Keratinocyte (primary cell): ENCODE results near the gene ERAS. TPM values are rescaled to one million over a fixed set of nuclear protein-coding genes. Genes with fewer than 3 reads are reported as not detected.

Experiments used
- DNase-seq: peaks from one replicate; pipeline ENCODE4 v3.0.0-alpha.2; 2011; ENCODE audit warnings: low read depth, missing footprints, low spot score
- FAIRE-seq: peaks from 2 replicates; lab custom pipeline; 2011; peaks lifted over from hg19 to GRCh38; lab: Jason Lieb, UNC
- H2AFZ ChIP-seq: 2 replicates; pipeline ENCODE4 v1.6.0; 2012; ENCODE audit warnings: low read length, control low read depth, inconsistent platforms; ENCODE audit not compliant: control insufficient read depth
- H3K27ac ChIP-seq: 2 replicates; pipeline ENCODE4 v1.5.1; 2011; ENCODE audit warnings: low read length; ENCODE audit not compliant: control insufficient read depth, insufficient read depth
- H3K27me3 ChIP-seq: 3 replicates; pipeline ENCODE4 v1.6.0; 2011; ENCODE audit warnings: low read length; ENCODE audit not compliant: control insufficient read depth, insufficient read depth; ENCODE audit errors: extremely low read depth
- H3K36me3 ChIP-seq, 2 experiments: 2 replicates in 1 of 2; 3 replicates in 1 of 2; pipeline ENCODE4 v1.5.1; 2011; ENCODE audit warnings: low read length in 2 of 2, mild to moderate bottlenecking in 1 of 2; ENCODE audit not compliant: control insufficient read depth in 2 of 2, insufficient read depth in 2 of 2; ENCODE audit errors: extremely low read depth in 1 of 2
- H3K4me1 ChIP-seq: 3 replicates; pipeline ENCODE4 v1.5.1; 2011; ENCODE audit warnings: low read length; ENCODE audit not compliant: control insufficient read depth, insufficient read depth; ENCODE audit errors: extremely low read depth
- H3K4me2 ChIP-seq: 3 replicates; pipeline ENCODE4 v1.6.0; 2011; ENCODE audit warnings: low read depth, low read length; ENCODE audit not compliant: control insufficient read depth, insufficient read depth; ENCODE audit errors: extremely low read depth
- H3K4me3 ChIP-seq, 3 experiments: fragments of 200-600 bp in 1 of 3; sonication (generic) in 1 of 3; 2 replicates in 2 of 3; 3 replicates in 1 of 3; pipeline ENCODE4 v1.5.1; 2011 to 2016; ENCODE audit warnings: low read length in 3 of 3, mild to moderate bottlenecking in 3 of 3, control low read depth in 2 of 3, inconsistent platforms in 1 of 3, low read depth in 1 of 3, mixed read lengths in 1 of 3, mixed run types in 1 of 3, moderate library complexity in 1 of 3; ENCODE audit not compliant: control insufficient read depth in 2 of 3, insufficient read depth in 2 of 3; ENCODE audit errors: extremely low read depth in 1 of 3
- H3K79me2 ChIP-seq: 2 replicates; pipeline ENCODE4 v1.6.0; 2012; ENCODE audit warnings: low read length; ENCODE audit not compliant: control insufficient read depth, insufficient read depth
- H3K9ac ChIP-seq: 3 replicates; pipeline ENCODE4 v1.6.0; 2011; ENCODE audit warnings: low read length; ENCODE audit not compliant: control insufficient read depth, insufficient read depth; ENCODE audit errors: extremely low read depth
- H3K9me1 ChIP-seq: 3 replicates; pipeline ENCODE4 v1.6.0; 2011; ENCODE audit warnings: low read length; ENCODE audit not compliant: control insufficient read depth, insufficient read depth; ENCODE audit errors: extremely low read depth
- H3K9me3 ChIP-seq: 2 replicates; pipeline ENCODE4 v1.5.1; 2012; ENCODE audit warnings: low read depth, low read length; ENCODE audit not compliant: control insufficient read depth
- H4K20me1 ChIP-seq: 3 replicates; pipeline ENCODE4 v1.6.0; 2011; ENCODE audit warnings: low read length; ENCODE audit not compliant: control insufficient read depth, insufficient read depth; ENCODE audit errors: extremely low read depth
- EZH2 ChIP-seq: IDR thresholded peaks from one replicate; pipeline ENCODE4 v1.6.1; 2012; ENCODE audit warnings: inconsistent platforms, mild to moderate bottlenecking, low read length, moderate library complexity
- dilution Hi-C: fragments of 300-500 bp; cut with MboI; formaldehyde crosslinking; loops from one replicate; pipeline ENCODE4 v1.7.0; 2020; ENCODE audit warnings: low sequenced_read_pairs; ENCODE audit not compliant: extremely low pct_ligation_motif_present
- polyA plus RNA-seq, 5 experiments: library from polyadenylated mRNA; depleted of rRNA in 3 of 5; stranded (reverse) in 3 of 5; stranded (forward) in 1 of 5; unstranded in 1 of 5; fragments of >200 nt; gene quantifications; 1 replicate in 1 of 5; 2 replicates in 3 of 5; 3 replicates in 1 of 5; pipeline versions ENCODE4 v1.2.1 to v1.2.3, GENCODE V29; 2011 to 2012; ENCODE audit warnings: missing spikeins in 2 of 5, low read depth in 1 of 5, low replicate concordance in 1 of 5
- TF ChIP-seq, protein P1 (sequence below), 3 experiments: IDR thresholded peaks in 1 of 3; conservative IDR thresholded peaks in 1 of 3; optimal IDR thresholded peaks in 1 of 3; 2 replicates in 2 of 3; 3 replicates in 1 of 3; pipeline versions ENCODE3 to v1.5.1; 2011; ENCODE audit warnings: low read length in 3 of 3, mild to moderate bottlenecking in 3 of 3, moderate library complexity in 2 of 3, control low read depth in 1 of 3, inconsistent platforms in 1 of 3; ENCODE audit not compliant: insufficient read depth in 2 of 3; ENCODE audit errors: extremely low read depth in 1 of 3

The ERAS gene
- polyA plus RNA-seq, 1 donor (not counting 4 experiments of a cell fraction or from before 2014, with no cell fraction given): not detected

DNA sequence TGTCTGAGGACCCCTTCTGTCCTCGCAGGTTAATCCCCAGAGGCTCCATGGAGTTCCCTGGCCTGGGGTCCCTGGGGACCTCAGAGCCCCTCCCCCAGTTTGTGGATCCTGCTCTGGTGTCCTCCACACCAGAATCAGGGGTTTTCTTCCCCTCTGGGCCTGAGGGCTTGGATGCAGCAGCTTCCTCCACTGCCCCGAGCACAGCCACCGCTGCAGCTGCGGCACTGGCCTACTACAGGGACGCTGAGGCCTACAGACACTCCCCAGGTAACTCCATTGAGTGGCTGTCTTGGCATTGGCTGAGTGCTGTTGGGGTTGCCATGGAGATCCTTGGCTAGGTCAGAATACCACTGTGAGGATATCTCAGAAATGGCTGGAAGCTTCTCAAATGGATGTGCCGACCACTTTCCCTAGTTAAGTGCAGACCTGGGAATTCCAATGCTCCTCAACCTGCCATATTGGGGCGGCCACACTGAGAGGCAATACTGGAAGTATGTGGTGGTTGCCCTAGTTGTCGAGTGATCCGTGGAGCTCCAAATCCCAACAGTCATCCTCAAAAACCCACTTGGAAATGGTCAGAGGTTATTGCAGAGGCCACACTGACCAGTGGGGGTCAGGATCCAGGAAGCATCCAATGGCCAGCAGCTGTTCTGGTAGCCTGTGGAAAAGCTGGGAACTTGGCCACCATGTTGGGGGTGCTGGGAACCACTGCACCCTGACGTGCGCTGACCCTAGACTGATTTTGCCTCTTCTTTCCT, 35.1 kb upstream of the ERAS start:
- no peak for FAIRE-seq

DNA sequence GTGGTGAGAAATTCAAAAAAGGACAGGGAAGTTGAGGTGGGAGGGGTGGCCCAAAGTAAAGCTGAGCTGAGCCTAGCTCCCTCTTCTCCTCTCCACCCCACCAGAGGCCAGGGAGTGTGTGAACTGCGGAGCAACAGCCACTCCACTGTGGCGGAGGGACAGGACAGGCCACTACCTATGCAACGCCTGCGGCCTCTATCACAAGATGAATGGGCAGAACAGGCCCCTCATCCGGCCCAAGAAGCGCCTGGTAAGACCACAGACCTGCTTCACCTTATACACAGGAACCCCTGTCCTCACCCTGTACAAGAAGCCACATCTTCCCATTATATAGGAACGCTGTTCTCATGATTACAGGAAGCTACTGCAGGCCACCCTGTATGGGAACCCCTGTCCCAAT, 34.1 kb upstream of the ERAS start:
- Histone ChIP-seq H3K9me1 (no peaks in the 10 kb centered on the region), H3K4me2 (no peak overlapping the region), H3K79me2 (no peaks in the 10 kb centered on the region), H3K9ac (no peak overlapping the region), H3K9me3 (no peaks in the 10 kb centered on the region), H3K27me3 (peaks cover 7% of the 10 kb centered on the region), H3K36me3 (no peaks in the 10 kb centered on the region), H3K4me3 (no peak overlapping the region), H4K20me1 (no peaks in the 10 kb centered on the region), H3K4me1 (no peaks in the 10 kb centered on the region), H3K27ac (no peak overlapping the region), H2AFZ (no peak overlapping the region)
- DNase-seq: no peak
- FAIRE-seq: no peak
- TF ChIP-seq EZH2: no peak
- TF ChIP-seq, protein P1, sequence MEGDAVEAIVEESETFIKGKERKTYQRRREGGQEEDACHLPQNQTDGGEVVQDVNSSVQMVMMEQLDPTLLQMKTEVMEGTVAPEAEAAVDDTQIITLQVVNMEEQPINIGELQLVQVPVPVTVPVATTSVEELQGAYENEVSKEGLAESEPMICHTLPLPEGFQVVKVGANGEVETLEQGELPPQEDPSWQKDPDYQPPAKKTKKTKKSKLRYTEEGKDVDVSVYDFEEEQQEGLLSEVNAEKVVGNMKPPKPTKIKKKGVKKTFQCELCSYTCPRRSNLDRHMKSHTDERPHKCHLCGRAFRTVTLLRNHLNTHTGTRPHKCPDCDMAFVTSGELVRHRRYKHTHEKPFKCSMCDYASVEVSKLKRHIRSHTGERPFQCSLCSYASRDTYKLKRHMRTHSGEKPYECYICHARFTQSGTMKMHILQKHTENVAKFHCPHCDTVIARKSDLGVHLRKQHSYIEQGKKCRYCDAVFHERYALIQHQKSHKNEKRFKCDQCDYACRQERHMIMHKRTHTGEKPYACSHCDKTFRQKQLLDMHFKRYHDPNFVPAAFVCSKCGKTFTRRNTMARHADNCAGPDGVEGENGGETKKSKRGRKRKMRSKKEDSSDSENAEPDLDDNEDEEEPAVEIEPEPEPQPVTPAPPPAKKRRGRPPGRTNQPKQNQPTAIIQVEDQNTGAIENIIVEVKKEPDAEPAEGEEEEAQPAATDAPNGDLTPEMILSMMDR (optimal IDR thresholded peaks at IDR 0.05 in 1 of 3, IDR thresholded peaks at IDR 0.05 in 1 of 3, conservative IDR thresholded peaks at IDR 0.05 in 1 of 3; ENCODE audit: extremely low read depth in 1 of 3, insufficient read depth in 2 of 3, low read length in 3 of 3): no peak
- dilution Hi-C loops: no loop called here

More for the DNA sequence above, 35.1 kb upstream of the ERAS start:
- H3K4me2 ChIP-seq: no peak overlapping the region
- no peak for TF ChIP-seq EZH2
- dilution Hi-C loops: no loop called here
- no peak overlapping the region for H3K4me3 ChIP-seq
- no peaks in the 10 kb centered on the region for H3K9me1 ChIP-seq
- no peaks in the 10 kb centered on the region for H4K20me1 ChIP-seq
- H3K27me3 ChIP-seq: peaks cover 9% of the 10 kb centered on the region
- no peak overlapping the region for H2AFZ ChIP-seq
- H3K27ac ChIP-seq: no peak overlapping the region
- H3K9me3 ChIP-seq: no peaks in the 10 kb centered on the region
- no peaks in the 10 kb centered on the region for H3K36me3 ChIP-seq
- H3K9ac ChIP-seq: no peak overlapping the region
- DNase-seq: no peak
- H3K79me2 ChIP-seq: no peaks in the 10 kb centered on the region
- no peaks in the 10 kb centered on the region for H3K4me1 ChIP-seq
